ENCODE measurements around the gene ARAF.
"Not testable (repeated sequence)": the region's sequence is repeated elsewhere in the genome, so short reads cannot be mapped to it uniquely, and the experiment has no call there.

DNA sequence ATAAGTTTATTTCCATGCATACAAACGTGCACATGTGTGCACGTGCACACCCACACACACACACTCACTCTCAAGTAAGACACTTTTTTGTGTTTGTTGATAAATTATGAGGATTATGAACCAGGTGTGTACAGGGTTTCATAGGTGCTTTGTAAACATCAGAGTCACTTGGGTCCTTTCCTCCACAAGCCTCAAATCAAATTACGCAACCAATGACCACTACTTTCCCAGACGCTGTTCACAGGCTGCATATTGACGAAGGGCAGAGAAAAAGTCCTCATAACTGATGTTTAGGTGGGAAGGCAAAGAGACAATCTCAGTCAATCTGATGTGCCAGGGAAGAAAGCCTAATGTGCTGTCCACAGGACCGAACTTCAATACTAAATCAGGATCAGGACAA, 48.6 kb upstream of the ARAF start:
- TF ChIP-seq, protein P1, sequence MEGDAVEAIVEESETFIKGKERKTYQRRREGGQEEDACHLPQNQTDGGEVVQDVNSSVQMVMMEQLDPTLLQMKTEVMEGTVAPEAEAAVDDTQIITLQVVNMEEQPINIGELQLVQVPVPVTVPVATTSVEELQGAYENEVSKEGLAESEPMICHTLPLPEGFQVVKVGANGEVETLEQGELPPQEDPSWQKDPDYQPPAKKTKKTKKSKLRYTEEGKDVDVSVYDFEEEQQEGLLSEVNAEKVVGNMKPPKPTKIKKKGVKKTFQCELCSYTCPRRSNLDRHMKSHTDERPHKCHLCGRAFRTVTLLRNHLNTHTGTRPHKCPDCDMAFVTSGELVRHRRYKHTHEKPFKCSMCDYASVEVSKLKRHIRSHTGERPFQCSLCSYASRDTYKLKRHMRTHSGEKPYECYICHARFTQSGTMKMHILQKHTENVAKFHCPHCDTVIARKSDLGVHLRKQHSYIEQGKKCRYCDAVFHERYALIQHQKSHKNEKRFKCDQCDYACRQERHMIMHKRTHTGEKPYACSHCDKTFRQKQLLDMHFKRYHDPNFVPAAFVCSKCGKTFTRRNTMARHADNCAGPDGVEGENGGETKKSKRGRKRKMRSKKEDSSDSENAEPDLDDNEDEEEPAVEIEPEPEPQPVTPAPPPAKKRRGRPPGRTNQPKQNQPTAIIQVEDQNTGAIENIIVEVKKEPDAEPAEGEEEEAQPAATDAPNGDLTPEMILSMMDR (IDR thresholded peaks at IDR 0.05 in 8 of 11, conservative IDR thresholded peaks at IDR 0.05 in 3 of 11) = not testable (repeated sequence)
- TF ChIP-seq POLR2AphosphoS5, POLR2A (IDR thresholded peaks at IDR 0.05): not testable (repeated sequence)

Measured in spleen (tissue), 7 donors.